SK-N-MC (cell line): ENCODE results near the gene DTHD1.

Experiments
- EZH2 ChIP-seq: fragments of 200-600 bp; sonication (generic); IDR thresholded peaks from one replicate; pipeline ENCODE4 v1.6.1; 2017; ENCODE audit warnings: antibody characterized with exemption
- POLR2AphosphoS5 ChIP-seq: IDR thresholded peaks from 2 replicates; pipeline ENCODE4 v1.6.1; 2012; ENCODE audit warnings: mild to moderate bottlenecking, low read depth, low read length, borderline replicate concordance

DNA sequence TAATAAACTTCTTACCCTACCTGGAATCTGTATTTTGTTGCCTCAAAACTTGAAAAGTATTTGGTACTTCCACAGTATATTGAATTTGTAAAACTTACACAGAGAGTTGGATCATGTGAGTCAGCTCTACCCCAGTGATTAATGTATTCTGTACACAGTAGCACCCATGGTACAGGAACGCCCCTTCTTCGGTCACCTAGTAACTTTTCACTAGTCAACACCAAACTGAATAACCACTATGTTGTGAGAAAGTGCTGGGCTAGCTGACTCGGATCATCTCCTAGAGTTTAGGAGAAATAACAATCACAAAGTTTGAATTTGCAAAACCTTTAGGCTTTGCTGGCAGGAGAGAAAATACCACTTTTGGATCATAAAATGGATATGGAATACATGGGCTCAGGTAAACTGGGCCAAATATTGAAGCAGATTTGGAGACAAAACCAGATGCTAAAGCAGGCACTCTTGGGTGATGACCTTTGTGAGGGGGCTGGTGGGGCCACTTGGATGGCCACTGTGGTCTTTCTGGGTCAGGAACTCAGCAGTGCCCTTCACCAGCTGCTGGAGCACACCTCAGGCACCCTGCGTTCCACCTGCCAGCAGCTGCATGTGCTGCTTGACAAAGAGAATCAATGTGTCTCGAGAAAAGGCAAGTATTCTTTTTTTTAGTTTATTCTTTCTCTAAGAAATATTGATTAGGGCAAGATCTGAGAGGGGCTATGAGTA is at the start of gene DTHD1:
- no peak for TF ChIP-seq EZH2
- no peak for TF ChIP-seq POLR2AphosphoS5
